Hippocampal formation (tissue), 2 donors: ENCODE data around the gene KLHL29.

Experiments
- DNase-seq, 2 donors: peaks; one replicate each; lab custom pipeline; 2025; lab: John Stamatoyannopoulos, UW

Gene KLHL29

GRCh38 chr2:23449413-23449812 is 64.4 kb downstream of the KLHL29 start:
- DNase-seq = no peak

- no peak for DNase-seq
These were observed 64.9 kb downstream of the KLHL29 start for GRCh38 chr2:23449831-23450331.

- DNase-seq = no peak
These were observed 67.4 kb downstream of the KLHL29 start for GRCh38 chr2:23452372-23452771.

GRCh38 chr2:23452853-23453420 is 68.0 kb downstream of the KLHL29 start:
- DNase-seq = no peak

- DNase-seq = no peak
These were observed 68.5 kb downstream of the KLHL29 start for GRCh38 chr2:23453432-23453831.

GRCh38 chr2:23453836-23454460 is 69.0 kb downstream of the KLHL29 start:
- DNase-seq = no peak

GRCh38 chr2:23454501-23455120 is 69.6 kb downstream of the KLHL29 start:
- no peak for DNase-seq

GRCh38 chr2:23456396-23456795 is 71.4 kb downstream of the KLHL29 start:
- no peak for DNase-seq

GRCh38 chr2:23456881-23457760 is 72.1 kb downstream of the KLHL29 start:
- no peak for DNase-seq

- no peak for DNase-seq
These were observed 73.2 kb downstream of the KLHL29 start for GRCh38 chr2:23457990-23458682.

- DNase-seq = no peak
These were observed 74.1 kb downstream of the KLHL29 start for GRCh38 chr2:23459032-23459431.

GRCh38 chr2:23460228-23460627 is 75.2 kb downstream of the KLHL29 start:
- DNase-seq = no peak

GRCh38 chr2:23460993-23461392 is 76.0 kb downstream of the KLHL29 start:
- no peak for DNase-seq

- DNase-seq = no peak
These were observed 79.2 kb downstream of the KLHL29 start for GRCh38 chr2:23464156-23464555.

- no peak for DNase-seq
These were observed 80.0 kb downstream of the KLHL29 start for GRCh38 chr2:23464905-23465537.

GRCh38 chr2:23465936-23466335 is 81.0 kb downstream of the KLHL29 start:
- no peak for DNase-seq

GRCh38 chr2:23467618-23468017 is 82.6 kb downstream of the KLHL29 start:
- DNase-seq = no peak

GRCh38 chr2:23468474-23469141 is 83.6 kb downstream of the KLHL29 start:
- no peak for DNase-seq

GRCh38 chr2:23469142-23469540 is 84.2 kb downstream of the KLHL29 start:
- no peak for DNase-seq

- no peak for DNase-seq
These were observed 90.1 kb downstream of the KLHL29 start for GRCh38 chr2:23475036-23475435.

GRCh38 chr2:23475473-23475872 is 90.5 kb downstream of the KLHL29 start:
- DNase-seq = no peak
